Measurements from ENCODE around the gene PMAIP1. TPM values are rescaled to one million over a fixed set of nuclear protein-coding genes. Genes with fewer than 3 reads are reported as not detected.

PMAIP1 gene
- total and polyA plus RNA-seq, 2 of the 8 experiments (the other 6 are each of a cell fraction or from before 2014, with no cell fraction given) = 51.7 to 84.1 TPM

GRCh38 chr18:59918320-59918755 lies 18.5 kb downstream of the PMAIP1 start:
- Histone ChIP-seq H4K8ac (ENCODE audit: extremely low read depth, insufficient read depth, low read length) (no peak overlapping the region), H3K9me3 (ENCODE audit: insufficient read depth in 2 of 2, low read depth in 1 of 2, low read length in 1 of 2) (no peaks in the 10 kb centered on the region), H3K9ac (replicated peaks in 1 of 4; ENCODE audit: extremely low read depth in 1 of 4, low read depth in 3 of 4, low read length in 3 of 4) (0 out of 7 replicates have a peak overlapping the region, but pooled peaks of 1 of the 4 experiments have one; percentile 12), H2AK5ac (ENCODE audit: low read depth, low read length) (no peak overlapping the region), H3K4me1 (replicated peaks in 1 of 4; ENCODE audit: control insufficient read depth in 3 of 4, insufficient read depth in 4 of 4, low read length in 3 of 4) (peaks cover 0 to 6% (median 2%) of the 10 kb centered on the region in 4 experiments; a peak in 3 of 7 replicates), H3K56ac (replicated peaks; ENCODE audit: insufficient read length, low read depth, low read length) (no peak overlapping the region), H3K36me3 (ENCODE audit: control insufficient read depth in 2 of 4, insufficient read depth in 4 of 4, low read length in 3 of 4) (no peaks in the 10 kb centered on the region), H2BK120ac (replicated peaks; ENCODE audit: low read depth, low read length) (no peak overlapping the region), H3K79me2 (ENCODE audit: control insufficient read depth in 1 of 2, insufficient read depth in 2 of 2, low read length in 2 of 2) (no peaks in the 10 kb centered on the region), H3K14ac (ENCODE audit: insufficient read length) (no peak overlapping the region), H3K23ac (ENCODE audit: insufficient read length) (no peak overlapping the region), H3K4me2 (ENCODE audit: insufficient read depth in 1 of 2, low read depth in 2 of 2, low read length in 2 of 2) (no peak overlapping the region), H2BK12ac (ENCODE audit: low read depth, low read length) (peak overlapping the region; percentile 18; the same call in 1 of the 2 replicates), H2BK15ac (ENCODE audit: low read length) (no peak overlapping the region), H3K23me2 (ENCODE audit: low read depth, low read length) (no peaks in the 10 kb centered on the region), H3K27me3 (replicated peaks in 1 of 4; ENCODE audit: control insufficient read depth in 3 of 4, extremely low read depth in 1 of 4, insufficient read depth in 3 of 4, low read length in 3 of 4) (no peaks in the 10 kb centered on the region), H3K79me1 (ENCODE audit: low read depth, low read length) (no peaks in the 10 kb centered on the region), H3K18ac (ENCODE audit: extremely low read depth, low read length) (no peak overlapping the region; the same call in 1 of the 2 replicates), H4K5ac (ENCODE audit: insufficient read length, low read depth, low read length) (no peak overlapping the region), H2BK5ac (ENCODE audit: low read depth, low read length) (no peak overlapping the region), H3K27ac (ENCODE audit: low read depth, low read length) (no peak overlapping the region), H4K20me1 (replicated peaks in 1 of 2; ENCODE audit: control insufficient read depth in 1 of 2, insufficient read depth in 2 of 2, low read length in 2 of 2) (no peaks in the 10 kb centered on the region), H2BK20ac (ENCODE audit: low read length) (peak overlapping the region; percentile 68; the same call in 1 of the 2 replicates), H2AFZ (ENCODE audit: low read length) (peak overlapping the region; percentile 36; the same call in 1 of the 2 replicates), H4K91ac (replicated peaks; ENCODE audit: insufficient read length, low read length) (no peak overlapping the region), H3K4ac (replicated peaks; ENCODE audit: insufficient read length, low read depth, low read length) (no peak overlapping the region), H3K4me3 (ENCODE audit: extremely low read depth in 1 of 4, insufficient read depth in 2 of 4, low read depth in 3 of 4, low read length in 4 of 4) (no peak overlapping the region)
- ChIA-PET CTCF (ENCODE audit: partially characterized antibody) (interaction anchor here (0.7 to 1.4 kb wide), 4 partner anchors 13 to 496 kb away, joined by 3 read pairs; no protein-coding TSS in a partner anchor), POLR2A (ENCODE audit: partially characterized antibody) (interaction anchor here (0.8 to 4.2 kb wide), 2 partner anchors 13 to 18 kb away, joined by 4 to 35 read pairs; partner anchors contain the start of gene PMAIP1)
- WGBS, 2 experiments (ENCODE audit: extremely low coverage in 1 of 2, insufficient coverage in 1 of 2, insufficient read length in 1 of 2, insufficient replicate concordance in 2 of 2, low coverage in 1 of 2, low lambda C conversion rate in 2 of 2, missing lambda C conversion rate in 1 of 2) = 82% methylated on average over 9 of the region's 9 CpGs; no CpG with 5 or more reads in 1 of the 2 experiments
- FAIRE-seq (no peak), DNase-seq (ENCODE audit: low read depth in 1 of 2, low spot score in 2 of 2) (peak in 1 of 2 experiments; percentile 44)
- TF ChIP-seq MAFK (IDR thresholded peaks at IDR 0.05; ENCODE audit: low read depth, low read length) = peak; percentile 72; the same call in 1 of the 2 replicates
- peak; percentile 92 for TF ChIP-seq BACH1 (IDR thresholded peaks at IDR 0.05; ENCODE audit: low read length)
- no peak for TF ChIP-seq SUZ12 (IDR thresholded peaks at IDR 0.05; ENCODE audit: low read length)
